Measurements from ENCODE around the gene TCF25. TPM values are rescaled to one million over a fixed set of nuclear protein-coding genes. Genes with fewer than 3 reads are reported as not detected.

Gene TCF25
- total RNA-seq, 1 experiment from 2014 or later = 196 TPM

GRCh38 chr16:89884041-89884421, 10.6 kb downstream of the TCF25 start:
- Mint-ChIP-seq H3K4me1 (ENCODE audit: low read depth, unreplicated experiment) (no peaks in the 10 kb centered on the region), H3K4me3 (ENCODE audit: unreplicated experiment) (no peak overlapping the region), H3K9me3 (ENCODE audit: unreplicated experiment) (no peaks in the 10 kb centered on the region), H3K27me3 (ENCODE audit: insufficient read depth, unreplicated experiment) (no peaks in the 10 kb centered on the region), H3K36me3 (ENCODE audit: insufficient read depth, unreplicated experiment) (peaks cover 82% of the 10 kb centered on the region), H3K27ac (ENCODE audit: unreplicated experiment) (peak overlapping the region; percentile 46)
- intact Hi-C loops (cut with micrococcal nuclease; ENCODE audit: unreplicated experiment) = no loop called here
- TF ChIP-seq CTCF (IDR thresholded peaks at IDR 0.05; ENCODE audit: insufficient read depth in 1 of 2, low read depth in 1 of 2, low read length in 1 of 2, severe bottlenecking in 1 of 2, unreplicated experiment in 1 of 2) = no peak
- POLR2A ChIA-PET = no interaction called here
- no peaks in the 10 kb centered on the region for H3K27me3 ChIP-seq (replicated peaks; ENCODE audit: control insufficient read depth, insufficient read depth, low read length)
- no TSS peak for BruUV-seq (replicated peaks)
- no peak for DNase-seq
- peaks cover 7% of the 10 kb centered on the region for H3K36me3 ChIP-seq (ENCODE audit: control insufficient read depth, insufficient read depth, low read length)
- H3K4me3 ChIP-seq (ENCODE audit: low read depth, low read length) = no peak overlapping the region
- no peaks in the 10 kb centered on the region for H3K4me1 ChIP-seq
- CTCF ChIA-PET = no interaction called here
- H3K9me3 ChIP-seq = no peaks in the 10 kb centered on the region

- Mint-ChIP-seq H3K9me3 (ENCODE audit: unreplicated experiment) (no peaks in the 10 kb centered on the region), H3K27ac (ENCODE audit: unreplicated experiment) (no peak overlapping the region), H3K27me3 (ENCODE audit: insufficient read depth, unreplicated experiment) (no peaks in the 10 kb centered on the region), H3K4me3 (ENCODE audit: unreplicated experiment) (no peak overlapping the region), H3K4me1 (ENCODE audit: low read depth, unreplicated experiment) (no peaks in the 10 kb centered on the region), H3K36me3 (ENCODE audit: insufficient read depth, unreplicated experiment) (peaks cover 95% of the 10 kb centered on the region)
- DNase-seq = no peak
- ChIA-PET CTCF (no interaction called here), POLR2A (no interaction called here)
- no TSS peak for BruUV-seq (replicated peaks)
- no peak for TF ChIP-seq CTCF (IDR thresholded peaks at IDR 0.05; ENCODE audit: insufficient read depth in 1 of 2, low read depth in 1 of 2, low read length in 1 of 2, severe bottlenecking in 1 of 2, unreplicated experiment in 1 of 2)
- Histone ChIP-seq H3K4me1 (no peaks in the 10 kb centered on the region), H3K4me3 (ENCODE audit: low read depth, low read length) (no peak overlapping the region), H3K9me3 (no peaks in the 10 kb centered on the region), H3K27me3 (replicated peaks; ENCODE audit: control insufficient read depth, insufficient read depth, low read length) (no peaks in the 10 kb centered on the region), H3K36me3 (ENCODE audit: control insufficient read depth, insufficient read depth, low read length) (peaks cover 4% of the 10 kb centered on the region)
- intact Hi-C loops (cut with micrococcal nuclease; ENCODE audit: unreplicated experiment) = no loop called here
Observed at GRCh38 chr16:89887243-89887642, 13.9 kb downstream of the TCF25 start.

- Mint-ChIP-seq H3K4me3 (ENCODE audit: unreplicated experiment) (no peak overlapping the region), H3K4me1 (ENCODE audit: low read depth, unreplicated experiment) (no peaks in the 10 kb centered on the region), H3K36me3 (ENCODE audit: insufficient read depth, unreplicated experiment) (peaks cover 89% of the 10 kb centered on the region), H3K9me3 (ENCODE audit: unreplicated experiment) (no peaks in the 10 kb centered on the region), H3K27me3 (ENCODE audit: insufficient read depth, unreplicated experiment) (no peaks in the 10 kb centered on the region), H3K27ac (ENCODE audit: unreplicated experiment) (no peak overlapping the region)
- CTCF ChIA-PET = no interaction called here
- no peaks in the 10 kb centered on the region for H3K9me3 ChIP-seq
- intact Hi-C loops (cut with micrococcal nuclease; ENCODE audit: unreplicated experiment) = no loop called here
- H3K4me3 ChIP-seq (ENCODE audit: low read depth, low read length) = no peak overlapping the region
- BruUV-seq (replicated peaks) = no TSS peak
- DNase-seq = no peak
- TF ChIP-seq CTCF (IDR thresholded peaks at IDR 0.05; ENCODE audit: insufficient read depth in 1 of 2, low read depth in 1 of 2, low read length in 1 of 2, severe bottlenecking in 1 of 2, unreplicated experiment in 1 of 2) = no peak
- POLR2A ChIA-PET = no interaction called here
- peaks cover 7% of the 10 kb centered on the region for H3K36me3 ChIP-seq (ENCODE audit: control insufficient read depth, insufficient read depth, low read length)
- no peaks in the 10 kb centered on the region for H3K27me3 ChIP-seq (replicated peaks; ENCODE audit: control insufficient read depth, insufficient read depth, low read length)
- H3K4me1 ChIP-seq = no peaks in the 10 kb centered on the region
Observed at GRCh38 chr16:89890200-89890599, 16.8 kb downstream of the TCF25 start.

Data from Caco-2 (cell line).